ENCODE data around the gene TMEM130.

The TMEM130 gene

GRCh38 chr7:98807068-98808048 lies 62.5 kb downstream of the TMEM130 start:
- no peak for DNase-seq (ENCODE audit: low spot score)

DNA sequence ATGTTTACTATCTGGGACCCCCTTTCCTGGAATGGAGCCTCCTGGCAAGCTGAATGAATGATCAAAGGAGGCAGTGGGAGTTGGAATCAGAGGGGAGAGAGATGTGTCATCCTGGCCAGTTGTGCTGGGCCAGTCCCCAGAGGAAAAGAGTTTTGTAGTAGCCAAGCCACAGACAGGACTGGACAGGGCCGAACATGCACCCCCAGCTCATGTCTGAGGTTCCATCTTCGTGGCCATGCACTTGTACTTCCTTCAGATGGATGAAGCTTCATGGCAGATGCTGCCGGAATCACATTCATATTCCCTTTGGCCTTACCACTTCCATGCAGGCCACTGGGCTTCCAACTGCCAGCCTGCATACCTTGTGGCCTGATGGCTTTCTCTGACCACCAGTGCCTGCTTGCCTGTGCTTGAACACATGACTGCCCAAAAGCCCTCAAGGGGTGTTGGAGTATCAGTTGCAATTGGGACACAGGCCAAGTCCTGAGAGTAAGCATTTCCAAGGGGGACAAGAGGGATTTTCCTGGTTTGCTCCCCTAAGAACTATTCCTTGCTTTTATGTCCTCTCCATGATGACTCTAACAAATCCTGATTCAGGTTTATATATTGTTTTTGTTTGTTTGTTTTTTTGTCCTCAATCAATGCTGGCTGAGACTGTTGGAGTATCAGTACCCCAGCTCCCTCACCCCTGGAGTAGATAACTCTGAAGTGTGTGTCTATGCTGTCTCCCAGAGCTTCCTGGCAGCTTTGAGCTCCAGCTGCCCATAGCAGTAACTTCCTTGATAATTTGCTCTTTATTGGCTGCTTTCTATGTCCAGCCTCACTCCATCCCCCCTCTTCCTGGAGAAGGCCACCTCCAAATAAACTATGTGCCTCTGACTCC lies 63.6 kb downstream of the TMEM130 start:
- DNase-seq (ENCODE audit: low spot score) = no peak

- DNase-seq (ENCODE audit: low spot score) = no peak
These were observed 67.1 kb downstream of the TMEM130 start for GRCh38 chr7:98802781-98803110.

DNA sequence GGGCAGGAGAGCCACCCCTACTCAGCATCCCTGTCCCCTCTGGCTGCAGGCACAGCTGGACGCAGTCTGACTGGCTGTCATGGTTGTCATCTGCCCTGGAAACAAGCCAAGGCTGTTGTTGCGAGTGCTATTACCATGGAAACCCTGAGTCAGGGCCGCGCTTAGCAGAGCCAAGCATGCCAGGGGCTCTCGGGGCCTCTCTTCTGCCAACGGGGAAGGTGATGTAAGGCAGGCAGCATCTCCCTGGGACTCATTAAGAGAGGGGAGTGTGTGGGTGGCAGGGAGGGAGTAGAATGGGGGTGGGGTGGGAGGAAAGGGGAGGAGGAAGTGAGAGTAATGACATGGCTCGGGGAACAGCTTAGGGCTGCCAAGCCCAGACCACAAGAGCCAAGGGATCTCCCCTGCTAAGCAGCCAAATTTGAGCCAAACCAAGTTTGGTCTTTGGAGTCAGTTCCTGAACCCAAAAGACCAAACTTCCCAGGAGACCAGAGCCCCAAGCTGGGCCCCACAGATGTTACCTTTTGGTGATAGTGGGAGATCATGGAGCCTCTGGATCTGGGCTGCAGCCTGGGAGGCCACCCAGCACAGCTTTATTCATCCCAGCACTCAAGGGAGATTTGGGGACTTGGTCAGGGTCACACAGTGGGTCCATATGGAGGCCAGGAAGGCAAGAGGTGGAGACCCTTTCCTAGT lies 67.6 kb downstream of the TMEM130 start:
- DNase-seq (ENCODE audit: low spot score) = no peak

DNA sequence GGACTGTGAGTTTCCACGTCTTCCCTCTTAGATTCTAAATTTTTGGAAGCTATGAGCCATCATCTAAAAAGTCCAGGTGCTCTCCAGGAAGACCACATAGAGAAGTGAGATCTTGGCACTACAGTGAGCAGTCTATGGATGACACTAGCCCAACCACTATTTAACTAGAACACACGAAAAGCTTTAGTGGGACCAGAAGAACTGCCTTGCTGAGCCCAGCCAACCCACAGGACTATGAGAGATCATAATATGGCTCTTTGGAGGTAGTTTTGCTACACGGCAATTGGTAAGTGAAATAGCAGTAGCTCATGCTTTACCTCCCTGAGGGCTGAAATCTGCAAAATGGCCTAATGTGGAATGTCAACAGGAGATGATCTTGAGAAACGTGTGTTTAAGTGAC lies 68.8 kb downstream of the TMEM130 start:
- no peak for DNase-seq (ENCODE audit: low spot score)

DNA sequence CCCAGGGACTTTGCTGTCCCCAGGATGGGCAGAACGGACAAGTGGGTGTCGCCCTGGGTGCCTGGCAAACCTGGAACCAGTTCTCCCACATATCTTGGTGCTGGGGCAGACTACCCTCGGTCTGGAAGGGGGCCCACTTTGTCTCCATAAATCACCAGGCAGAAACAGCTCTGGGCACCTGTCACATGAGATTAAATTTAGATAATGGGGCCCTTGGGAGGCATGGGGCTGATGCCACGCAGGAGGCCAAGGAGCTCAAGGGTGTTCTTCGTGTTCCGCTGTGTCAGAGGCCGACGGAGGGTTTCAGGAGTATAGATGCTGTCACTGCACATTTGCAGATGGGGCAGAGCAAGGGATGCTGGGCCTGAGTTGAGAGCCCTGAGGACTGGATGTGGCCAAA lies 72.7 kb downstream of the TMEM130 start:
- no peak for DNase-seq (ENCODE audit: low spot score)

All from putamen (tissue), 1 donor.